GM12878 (cell line): Measurements from ENCODE around the gene NOS3. TPM values are rescaled to one million over a fixed set of nuclear protein-coding genes. Genes with fewer than 3 reads are reported as not detected.
A peak's percentile ranks its signal among the peaks of the same experiment; 100 is the strongest.

Experiments used
- ATAC-seq: fragments of 200-7000 bp; cut with Tn5 transposase; 3 replicates; pipeline ENCODE4 v1.9.1; 2020; ENCODE audit warnings: mild to moderate bottlenecking, moderate library complexity
- BruUV-seq: library from RNA; stranded (reverse); fragments of 400-500 nt; replicated peaks from 2 replicates; lab custom pipeline; 2021; lab: Mats Ljungman, UMichigan
- CTCF ChIA-PET: fragments of 300-600 bp; sonication (Branson Sonifier 250); formaldehyde crosslinking; extraction: SDS; loops from one replicate; lab custom pipeline; 2021; ENCODE audit warnings: inconsistent platforms; lab: Yijun Ruan, JAX
- POLR2A ChIA-PET: fragments of 350-600 bp; formaldehyde crosslinking; extraction: SDS; loops from one replicate; lab custom pipeline; 2021; ENCODE audit warnings: inconsistent platforms; lab: Charles Lee
- RAD21 ChIA-PET: fragments of 300-600 bp; sonication (Branson Sonifier 250); formaldehyde crosslinking; loops from one replicate; lab custom pipeline; 2023; ENCODE audit warnings: antibody characterized with exemption; ENCODE audit not compliant: unreplicated experiment; lab: Charles Lee
- SMC1A ChIA-PET: fragments of 300-600 bp; sonication (Branson Sonifier 250); formaldehyde crosslinking; loops from one replicate; lab custom pipeline; 2023; ENCODE audit not compliant: unreplicated experiment, uncharacterized antibody; lab: Charles Lee
- DNase-seq: peaks from one replicate; pipeline ENCODE4 v3.0.0-alpha.2; 2011; ENCODE audit warnings: low read depth, low spot score
- FAIRE-seq: peaks from 3 replicates; lab custom pipeline; 2011; peaks lifted over from hg19 to GRCh38; lab: Jason Lieb, UNC
- H2AFZ ChIP-seq: 2 replicates; pipeline ENCODE4 v1.6.0; 2011; ENCODE audit warnings: low read depth, low read length, control low read depth; ENCODE audit not compliant: control insufficient read depth
- H3K27ac ChIP-seq: 2 replicates; pipeline ENCODE4 v1.5.1; 2011; ENCODE audit warnings: control low read depth; ENCODE audit not compliant: control insufficient read depth, insufficient read depth
- H3K27me3 ChIP-seq, 2 experiments: replicated peaks in 1 of 2; 2 replicates each; pipeline versions ENCODE4 v1.6.0 to v1.6.1; 2011; ENCODE audit warnings: low read length in 1 of 2; ENCODE audit not compliant: control insufficient read depth in 2 of 2, insufficient read depth in 2 of 2
- H3K36me3 ChIP-seq, 2 experiments: 2 replicates each; pipeline ENCODE4 v1.5.1; 2011; ENCODE audit warnings: low read length in 1 of 2; ENCODE audit not compliant: control insufficient read depth in 2 of 2, insufficient read depth in 2 of 2
- H3K4me1 ChIP-seq: 2 replicates; pipeline ENCODE4 v1.6.1; 2011; ENCODE audit warnings: mild to moderate bottlenecking, low read length, moderate library complexity, mixed read lengths; ENCODE audit not compliant: control insufficient read depth, insufficient read depth
- H3K4me2 ChIP-seq: 2 replicates; pipeline ENCODE4 v1.6.0; 2011; ENCODE audit warnings: control low read depth; ENCODE audit not compliant: control insufficient read depth, insufficient read depth
- H3K4me3 ChIP-seq: fragments of 200-600 bp; sonication (generic); 2 replicates; pipeline ENCODE4 v1.5.1; 2016
- H3K79me2 ChIP-seq: 2 replicates; pipeline ENCODE4 v1.6.0; 2011; ENCODE audit warnings: low read length; ENCODE audit not compliant: control insufficient read depth, insufficient read depth
- H3K9ac ChIP-seq: 2 replicates; pipeline ENCODE4 v1.8.0; 2011; ENCODE audit warnings: low read length, control low read depth, mixed read lengths; ENCODE audit not compliant: control insufficient read depth, insufficient read depth
- H3K9me3 ChIP-seq: replicated peaks from 3 replicates; pipeline ENCODE4 v1.5.1; 2011; ENCODE audit warnings: mild to moderate bottlenecking, low read length; ENCODE audit not compliant: control insufficient read depth, insufficient read depth
- H4K20me1 ChIP-seq: 2 replicates; pipeline ENCODE4 v1.6.0; 2011; ENCODE audit not compliant: control insufficient read depth, insufficient read depth
- GATAD2B ChIP-seq: fragments of 450-650 bp; conservative IDR thresholded peaks from 2 replicates; pipeline ENCODE4 v1.6.1; 2017; ENCODE audit warnings: low read depth, mild to moderate bottlenecking, moderate library complexity
- KAT2A ChIP-seq: conservative IDR thresholded peaks from 2 replicates; pipeline ENCODE4 v1.6.1; 2011; ENCODE audit warnings: low read depth, low read length; ENCODE audit not compliant: control insufficient read depth
- MXI1 ChIP-seq: fragments of 150-350 bp; IDR thresholded peaks from 2 replicates; pipeline ENCODE4 v1.6.1; 2011; ENCODE audit warnings: low read depth, mild to moderate bottlenecking, inconsistent platforms, low read length, improper control_type of control experiment
- NR2C1 ChIP-seq: fragments of 450-650 bp; IDR thresholded peaks from 2 replicates; pipeline ENCODE4 v1.6.1; 2017; ENCODE audit warnings: antibody characterized with exemption, mild to moderate bottlenecking, moderate library complexity
- NR2F1 ChIP-seq: fragments of 450-650 bp; conservative IDR thresholded peaks from 2 replicates; pipeline ENCODE4 v1.6.1; 2017; ENCODE audit warnings: mild to moderate bottlenecking
- PAX5 ChIP-seq: IDR thresholded peaks from 2 replicates; pipeline ENCODE4 v1.6.1; 2011; ENCODE audit warnings: low read depth, low read length, borderline replicate concordance
- POLR2AphosphoS2 ChIP-seq: IDR thresholded peaks from 2 replicates; pipeline ENCODE4 v1.6.1; 2011; ENCODE audit warnings: low read depth, mild to moderate bottlenecking, low read length, improper control_type of control experiment, moderate library complexity
- TAF1 ChIP-seq: IDR thresholded peaks from 2 replicates; pipeline ENCODE4 v1.6.1; 2011; ENCODE audit warnings: mild to moderate bottlenecking, low read depth, low read length, borderline replicate concordance
- TCF12 ChIP-seq: IDR thresholded peaks from 2 replicates; pipeline ENCODE4 v1.6.1; 2011; ENCODE audit warnings: low read depth, mild to moderate bottlenecking, low read length
- ZNF622 ChIP-seq: fragments of 450-650 bp; IDR thresholded peaks from 2 replicates; pipeline ENCODE4 v1.6.1; 2017; ENCODE audit warnings: mild to moderate bottlenecking, inconsistent platforms
- WGBS: methylation state at CpG from one replicate; pipeline ENCODE4 v1.1.6; 2016; ENCODE audit warnings: low lambda C conversion rate; ENCODE audit not compliant: insufficient replicate concordance, insufficient coverage; ENCODE audit errors: missing lambda C conversion rate; 5-methylcytosine and 5-hydroxymethylcytosine counted together
- in situ Hi-C: fragments of 300-500 bp; cut with MboI; formaldehyde crosslinking; loops from 9 replicates; pipeline ENCODE4 v1.14.3; 2018; ENCODE audit warnings: mixed read lengths
- intact Hi-C: fragments of 100-400 bp; cut with micrococcal nuclease; formaldehyde crosslinking; loops from one replicate; pipeline ENCODE4 v1.14.2; 2022; ENCODE audit not compliant: unreplicated experiment
- polyA plus RNA-seq, 11 experiments: library from polyadenylated mRNA; depleted of rRNA in 4 of 11; unstranded in 6 of 11; stranded (reverse) in 5 of 11; fragments of >200 nt; fragmentation: Nextera tagmentation in 4 of 11; fragmentation: Illumina TruSeq in 1 of 11; extraction: Ambion mirVana in 4 of 11; extraction: Trizol in 1 of 11; gene quantifications; 1 replicate in 1 of 11; 2 replicates in 10 of 11; pipeline versions ENCODE4 v1.2.1 to v1.2.3, GENCODE V29; 2011 to 2016; ENCODE audit warnings: inconsistent platforms in 2 of 11, missing spikeins in 2 of 11, low read depth in 1 of 11
- total RNA-seq, 4 experiments: library from RNA; depleted of rRNA in 3 of 4; stranded (reverse); fragments of >200 nt in 3 of 4; fragmentation: Illumina TruSeq in 1 of 4; extraction: Trizol in 1 of 4; gene quantifications; 2 replicates each; pipeline versions ENCODE4 v1.2.1 to v1.2.3, GENCODE V29; 2013 to 2021
- TF ChIP-seq, protein P1 (sequence below): IDR thresholded peaks from 2 replicates; pipeline ENCODE4 v1.6.1; 2011; ENCODE audit warnings: mild to moderate bottlenecking, low read depth, low read length, moderate library complexity; ENCODE audit not compliant: insufficient replicate concordance
- TF ChIP-seq, protein P2 (sequence below): IDR thresholded peaks from 2 replicates; pipeline ENCODE4 v1.6.1; 2012; ENCODE audit warnings: improper control_type of control experiment, low read depth, low read length; ENCODE audit not compliant: insufficient replicate concordance

NOS3 gene
- total and polyA plus RNA-seq, 10 of the 15 experiments (the other 5 are each of a cell fraction or from before 2014, with no cell fraction given): 0.06 to 0.92 (median 0.30) TPM; not detected in 3

DNA sequence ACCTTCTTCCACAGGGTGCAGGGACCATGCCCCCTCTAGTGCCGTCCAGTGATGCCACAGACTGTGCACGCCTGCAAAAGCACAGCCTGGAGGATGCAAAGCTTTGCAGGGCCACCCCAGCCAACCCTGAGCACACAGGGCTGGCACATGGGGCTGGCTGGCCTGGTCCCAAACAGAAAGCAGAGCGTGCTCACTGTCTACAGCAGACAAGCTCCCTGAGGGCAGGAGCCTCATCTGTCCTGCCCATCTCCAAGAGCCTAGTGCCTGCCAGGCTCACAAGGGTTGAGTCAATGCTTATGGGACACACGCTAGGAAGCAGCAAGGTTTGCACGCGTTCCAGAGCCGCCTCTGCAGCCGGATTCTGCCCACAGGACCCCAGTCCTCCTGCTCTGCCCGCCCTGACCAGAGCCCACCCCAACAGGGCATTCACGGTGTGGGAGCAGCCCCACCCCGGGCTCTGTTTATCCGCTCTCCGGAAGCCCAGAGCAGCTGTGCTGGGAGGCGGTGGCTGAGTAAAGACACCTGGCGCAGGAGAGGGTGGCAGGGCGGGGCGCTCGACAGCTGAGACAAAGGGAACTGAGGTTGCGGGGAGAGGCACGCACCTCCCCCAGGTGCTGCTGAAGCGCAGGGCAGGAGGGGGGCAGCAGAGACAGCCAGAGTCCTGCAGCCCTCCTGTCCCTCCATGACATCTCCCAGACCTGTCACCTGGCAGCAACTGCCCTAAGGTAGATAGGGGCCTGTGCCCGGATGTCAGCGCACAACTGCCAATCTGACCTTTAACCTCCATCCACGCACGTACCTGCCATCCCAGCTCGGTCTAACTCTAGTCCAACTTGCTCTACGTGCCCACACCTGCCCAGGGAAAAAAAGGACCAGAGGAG lies 17.0 kb upstream of the NOS3 start:
- intact Hi-C loops: no loop called here

More for the DNA sequence above, 17.0 kb upstream of the NOS3 start:
- DNase-seq (no peak), FAIRE-seq (no peak), ATAC-seq (peak; percentile 3; the same call in 2 of the 3 replicates)
- Histone ChIP-seq H2AFZ (no peak overlapping the region; the same call in 1 of the 2 replicates), H3K9ac (no peak overlapping the region), H4K20me1 (no peaks in the 10 kb centered on the region), H3K27ac (no peak overlapping the region), H3K4me1 (peaks cover 3% of the 10 kb centered on the region), H3K9me3 (no peaks in the 10 kb centered on the region), H3K4me3 (no peak overlapping the region; the same call in 1 of the 2 replicates), H3K36me3 (no peaks in the 10 kb centered on the region), H3K27me3 (peaks cover 4 to 5% of the 10 kb centered on the region in 2 experiments), H3K4me2 (peak overlapping the region; percentile 48; the same call in 1 of the 2 replicates), H3K79me2 (no peaks in the 10 kb centered on the region)
- POLR2A ChIA-PET: interaction anchor here (0.5 kb wide), 1 partner anchor 49 kb away, joined by 3 read pairs; no protein-coding TSS in a partner anchor
- CTCF ChIA-PET: no interaction called here
- SMC1A ChIA-PET: interaction anchor here (1.3 kb wide), 1 partner anchor 10 kb away, joined by 3 read pairs; no protein-coding TSS in a partner anchor
- in situ Hi-C loops: no loop called here
- no TSS peak for BruUV-seq
- TF ChIP-seq ZNF622 (no peak), GATAD2B (no peak), MXI1 (no peak), PAX5 (no peak), TCF12 (peak; percentile 52; the same call in 1 of the 2 replicates), NR2F1 (peak; percentile 58), NR2C1 (peak; percentile 43; the same call in 1 of the 2 replicates), KAT2A (no peak), POLR2AphosphoS2 (no peak), TAF1 (no peak)
- TF ChIP-seq, protein P1, sequence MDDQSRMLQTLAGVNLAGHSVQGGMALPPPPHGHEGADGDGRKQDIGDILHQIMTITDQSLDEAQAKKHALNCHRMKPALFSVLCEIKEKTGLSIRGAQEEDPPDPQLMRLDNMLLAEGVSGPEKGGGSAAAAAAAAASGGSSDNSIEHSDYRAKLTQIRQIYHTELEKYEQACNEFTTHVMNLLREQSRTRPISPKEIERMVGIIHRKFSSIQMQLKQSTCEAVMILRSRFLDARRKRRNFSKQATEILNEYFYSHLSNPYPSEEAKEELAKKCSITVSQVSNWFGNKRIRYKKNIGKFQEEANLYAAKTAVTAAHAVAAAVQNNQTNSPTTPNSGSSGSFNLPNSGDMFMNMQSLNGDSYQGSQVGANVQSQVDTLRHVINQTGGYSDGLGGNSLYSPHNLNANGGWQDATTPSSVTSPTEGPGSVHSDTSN: no peak
- TF ChIP-seq, protein P2, sequence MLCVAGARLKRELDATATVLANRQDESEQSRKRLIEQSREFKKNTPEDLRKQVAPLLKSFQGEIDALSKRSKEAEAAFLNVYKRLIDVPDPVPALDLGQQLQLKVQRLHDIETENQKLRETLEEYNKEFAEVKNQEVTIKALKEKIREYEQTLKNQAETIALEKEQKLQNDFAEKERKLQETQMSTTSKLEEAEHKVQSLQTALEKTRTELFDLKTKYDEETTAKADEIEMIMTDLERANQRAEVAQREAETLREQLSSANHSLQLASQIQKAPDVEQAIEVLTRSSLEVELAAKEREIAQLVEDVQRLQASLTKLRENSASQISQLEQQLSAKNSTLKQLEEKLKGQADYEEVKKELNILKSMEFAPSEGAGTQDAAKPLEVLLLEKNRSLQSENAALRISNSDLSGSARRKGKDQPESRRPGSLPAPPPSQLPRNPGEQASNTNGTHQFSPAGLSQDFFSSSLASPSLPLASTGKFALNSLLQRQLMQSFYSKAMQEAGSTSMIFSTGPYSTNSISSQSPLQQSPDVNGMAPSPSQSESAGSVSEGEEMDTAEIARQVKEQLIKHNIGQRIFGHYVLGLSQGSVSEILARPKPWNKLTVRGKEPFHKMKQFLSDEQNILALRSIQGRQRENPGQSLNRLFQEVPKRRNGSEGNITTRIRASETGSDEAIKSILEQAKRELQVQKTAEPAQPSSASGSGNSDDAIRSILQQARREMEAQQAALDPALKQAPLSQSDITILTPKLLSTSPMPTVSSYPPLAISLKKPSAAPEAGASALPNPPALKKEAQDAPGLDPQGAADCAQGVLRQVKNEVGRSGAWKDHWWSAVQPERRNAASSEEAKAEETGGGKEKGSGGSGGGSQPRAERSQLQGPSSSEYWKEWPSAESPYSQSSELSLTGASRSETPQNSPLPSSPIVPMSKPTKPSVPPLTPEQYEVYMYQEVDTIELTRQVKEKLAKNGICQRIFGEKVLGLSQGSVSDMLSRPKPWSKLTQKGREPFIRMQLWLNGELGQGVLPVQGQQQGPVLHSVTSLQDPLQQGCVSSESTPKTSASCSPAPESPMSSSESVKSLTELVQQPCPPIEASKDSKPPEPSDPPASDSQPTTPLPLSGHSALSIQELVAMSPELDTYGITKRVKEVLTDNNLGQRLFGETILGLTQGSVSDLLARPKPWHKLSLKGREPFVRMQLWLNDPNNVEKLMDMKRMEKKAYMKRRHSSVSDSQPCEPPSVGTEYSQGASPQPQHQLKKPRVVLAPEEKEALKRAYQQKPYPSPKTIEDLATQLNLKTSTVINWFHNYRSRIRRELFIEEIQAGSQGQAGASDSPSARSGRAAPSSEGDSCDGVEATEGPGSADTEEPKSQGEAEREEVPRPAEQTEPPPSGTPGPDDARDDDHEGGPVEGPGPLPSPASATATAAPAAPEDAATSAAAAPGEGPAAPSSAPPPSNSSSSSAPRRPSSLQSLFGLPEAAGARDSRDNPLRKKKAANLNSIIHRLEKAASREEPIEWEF: no peak
- RAD21 ChIA-PET: no interaction called here
- 33% methylated on average over 23 of the region's 27 CpGs for WGBS
